GOT3 (cell line): ENCODE results near the gene SNCAIP.

ENCODE experiments used
- DNase-seq: peaks from one replicate; lab custom pipeline; 2025; ENCODE audit warnings: mixed read lengths; lab: John Stamatoyannopoulos, UW

SNCAIP gene

GRCh38 chr5:122400938-122401337, 88.9 kb downstream of the SNCAIP start:
- DNase-seq: no peak

- no peak for DNase-seq
Measured at GRCh38 chr5:122401976-122402725, 90.1 kb downstream of the SNCAIP start.

GRCh38 chr5:122402955-122403685, 91.1 kb downstream of the SNCAIP start:
- DNase-seq: no peak

- DNase-seq: no peak
Measured at GRCh38 chr5:122404018-122404417, 92.0 kb downstream of the SNCAIP start.

- DNase-seq: no peak
Measured at GRCh38 chr5:122404653-122405362, 92.8 kb downstream of the SNCAIP start.

- DNase-seq: no peak
Measured at GRCh38 chr5:122405751-122406150, 93.7 kb downstream of the SNCAIP start.

- no peak for DNase-seq
Measured at GRCh38 chr5:122406181-122406580, 94.1 kb downstream of the SNCAIP start.

- DNase-seq: no peak
Measured at GRCh38 chr5:122408592-122409224, 96.7 kb downstream of the SNCAIP start.

- DNase-seq: no peak
Measured at GRCh38 chr5:122412966-122413365, 100.9 kb downstream of the SNCAIP start.

- no peak for DNase-seq
Measured at GRCh38 chr5:122413722-122414121, 101.7 kb downstream of the SNCAIP start.

- no peak for DNase-seq
Measured at GRCh38 chr5:122415030-122415800, 103.2 kb downstream of the SNCAIP start.

GRCh38 chr5:122415801-122416120, 103.7 kb downstream of the SNCAIP start:
- no peak for DNase-seq

GRCh38 chr5:122419142-122419894, 107.3 kb downstream of the SNCAIP start:
- no peak for DNase-seq

GRCh38 chr5:122420091-122420490, 108.1 kb downstream of the SNCAIP start:
- no peak for DNase-seq

- DNase-seq: no peak
Measured at GRCh38 chr5:122420537-122421236, 108.7 kb downstream of the SNCAIP start.

GRCh38 chr5:122421374-122422079, 109.5 kb downstream of the SNCAIP start:
- no peak for DNase-seq

GRCh38 chr5:122423221-122423620, 111.2 kb downstream of the SNCAIP start:
- DNase-seq: no peak

- no peak for DNase-seq
Measured at GRCh38 chr5:122424132-122424531, 112.1 kb downstream of the SNCAIP start.

GRCh38 chr5:122426301-122426700, 114.3 kb downstream of the SNCAIP start:
- DNase-seq: no peak

GRCh38 chr5:122427621-122428020, 115.6 kb downstream of the SNCAIP start:
- DNase-seq: no peak
